ENCODE results near the gene PTP4A2.

Gene PTP4A2
- total RNA-seq: 270 to 380 reads per million in 2 experiments

- DNase-seq (ENCODE audit: low read depth): peak; percentile 66
Measured at GRCh38 chr1:31938184-31938975, at the start of gene PTP4A2. TSS of gene PTP4A2 (minus strand) at chr1:31938368. CDS start at chr1:31919065, 19,303 bp downstream.

GRCh38 chr1:31987135-31987619 lies 49.0 kb upstream of the PTP4A2 start:
- no peak for DNase-seq (ENCODE audit: low read depth)

GRCh38 chr1:31985430-31985829 lies 47.3 kb upstream of the PTP4A2 start:
- no peak for DNase-seq (ENCODE audit: low read depth)

GRCh38 chr1:31984419-31985347 lies 46.5 kb upstream of the PTP4A2 start:
- no peak for DNase-seq (ENCODE audit: low read depth)

- peak; percentile 1 for DNase-seq (ENCODE audit: low read depth)
Measured at GRCh38 chr1:31981972-31982371, 43.8 kb upstream of the PTP4A2 start.

- no peak for DNase-seq (ENCODE audit: low read depth)
Measured at GRCh38 chr1:31981456-31981839, 43.3 kb upstream of the PTP4A2 start.

GRCh38 chr1:31980835-31981455 lies 42.8 kb upstream of the PTP4A2 start:
- no peak for DNase-seq (ENCODE audit: low read depth)

GRCh38 chr1:31978843-31979400 lies 40.8 kb upstream of the PTP4A2 start:
- DNase-seq (ENCODE audit: low read depth): no peak

- no peak for DNase-seq (ENCODE audit: low read depth)
Measured at GRCh38 chr1:31977385-31978131, 39.4 kb upstream of the PTP4A2 start.

GRCh38 chr1:31976401-31976800 lies 38.2 kb upstream of the PTP4A2 start:
- no peak for DNase-seq (ENCODE audit: low read depth)

- no peak for DNase-seq (ENCODE audit: low read depth)
Measured at GRCh38 chr1:31970873-31971272, 32.7 kb upstream of the PTP4A2 start.

- DNase-seq (ENCODE audit: low read depth): no peak
Measured at GRCh38 chr1:31961536-31961935, 23.4 kb upstream of the PTP4A2 start.

GRCh38 chr1:31959521-31960340 lies 21.6 kb upstream of the PTP4A2 start:
- DNase-seq (ENCODE audit: low read depth): no peak

GRCh38 chr1:31957701-31958674 lies 19.8 kb upstream of the PTP4A2 start:
- DNase-seq (ENCODE audit: low read depth): no peak

GRCh38 chr1:31955917-31956736 lies 18.0 kb upstream of the PTP4A2 start:
- DNase-seq (ENCODE audit: low read depth): peak; percentile 61

GRCh38 chr1:31954607-31955283 lies 16.6 kb upstream of the PTP4A2 start:
- no peak for DNase-seq (ENCODE audit: low read depth)

- DNase-seq (ENCODE audit: low read depth): no peak
Measured at GRCh38 chr1:31952825-31953220, 14.7 kb upstream of the PTP4A2 start.

- DNase-seq (ENCODE audit: low read depth): no peak
Measured at GRCh38 chr1:31951276-31951675, 13.1 kb upstream of the PTP4A2 start.

Data from T follicular helper cell (primary cell).